Left ventricle myocardium inferior (tissue), 1 donor: ENCODE measurements around the gene HLF. TPM values are rescaled to one million over a fixed set of nuclear protein-coding genes. Genes with fewer than 3 reads are reported as not detected.

Source experiments
- DNase-seq: peaks from one replicate; pipeline ENCODE4 v3.0.0-alpha.2; 2020
- H3K27ac ChIP-seq: fragments of 200-600 bp; replicated peaks from 2 replicates; pipeline ENCODE4 v1.8.0; 2021
- H3K27me3 ChIP-seq: fragments of 200-600 bp; 2 replicates; pipeline ENCODE4 v1.8.0; 2021; ENCODE audit warnings: low read depth
- H3K36me3 ChIP-seq: fragments of 200-600 bp; 2 replicates; pipeline ENCODE4 v1.8.0; 2021
- H3K4me1 ChIP-seq: fragments of 200-600 bp; 2 replicates; pipeline ENCODE4 v1.8.0; 2021
- H3K4me3 ChIP-seq: fragments of 200-600 bp; 2 replicates; pipeline ENCODE4 v1.8.0; 2021; ENCODE audit warnings: mild to moderate bottlenecking, moderate library complexity
- H3K9me3 ChIP-seq: fragments of 200-600 bp; replicated peaks from 2 replicates; pipeline ENCODE4 v1.8.0; 2021
- intact Hi-C: fragments of 100-400 bp; cut with micrococcal nuclease; formaldehyde crosslinking; loops from one replicate; pipeline ENCODE4 v1.11.0; 2022
- total RNA-seq: library from RNA; stranded (reverse); fragmentation: NEBNext Ultra II Directional; extraction: Animal tissue kit (Norgen Biotek cat#: 25700); gene quantifications from one replicate; pipeline ENCODE4 v1.2.1, GENCODE V29; 2021
- TF ChIP-seq, protein P1 (sequence below): fragments of 200-600 bp; IDR thresholded peaks from 2 replicates; pipeline ENCODE4 v1.8.0; 2021; ENCODE audit warnings: antibody characterized with exemption, mild to moderate bottlenecking, borderline replicate concordance
- donor health status: DM: no; HTN: yes; CAD: no; lungs with severe emphysema.

Gene HLF
- total RNA-seq, 1 donor from 2014 or later, result 22.6 TPM

DNA sequence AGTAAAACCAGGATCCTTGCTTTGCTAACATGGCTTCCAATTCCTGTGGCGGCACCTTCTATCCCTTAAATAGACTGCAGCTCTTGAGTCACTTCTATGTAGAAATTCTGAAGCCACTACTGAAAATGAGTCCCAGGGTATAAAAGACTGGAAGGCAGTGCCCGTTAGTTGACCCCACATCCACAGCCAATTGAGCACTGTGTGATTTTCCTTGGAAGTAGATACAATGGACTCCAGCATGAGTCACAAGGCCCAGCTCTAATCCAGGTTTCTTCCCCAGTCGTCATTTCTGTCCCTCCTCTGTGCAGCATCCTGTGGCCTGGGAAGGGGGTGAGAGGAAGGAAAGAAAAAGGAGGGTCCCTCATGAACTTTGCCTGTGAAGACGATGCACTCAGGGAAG is 69.5 kb downstream of the HLF start:
- Histone ChIP-seq H3K9me3 (no peaks in the 10 kb centered on the region), H3K27ac (no peak overlapping the region), H3K36me3 (no peaks in the 10 kb centered on the region), H3K4me1 (no peaks in the 10 kb centered on the region), H3K4me3 (no peak overlapping the region), H3K27me3 (peaks cover 4% of the 10 kb centered on the region)
- DNase-seq, result no peak
- TF ChIP-seq, protein P1, sequence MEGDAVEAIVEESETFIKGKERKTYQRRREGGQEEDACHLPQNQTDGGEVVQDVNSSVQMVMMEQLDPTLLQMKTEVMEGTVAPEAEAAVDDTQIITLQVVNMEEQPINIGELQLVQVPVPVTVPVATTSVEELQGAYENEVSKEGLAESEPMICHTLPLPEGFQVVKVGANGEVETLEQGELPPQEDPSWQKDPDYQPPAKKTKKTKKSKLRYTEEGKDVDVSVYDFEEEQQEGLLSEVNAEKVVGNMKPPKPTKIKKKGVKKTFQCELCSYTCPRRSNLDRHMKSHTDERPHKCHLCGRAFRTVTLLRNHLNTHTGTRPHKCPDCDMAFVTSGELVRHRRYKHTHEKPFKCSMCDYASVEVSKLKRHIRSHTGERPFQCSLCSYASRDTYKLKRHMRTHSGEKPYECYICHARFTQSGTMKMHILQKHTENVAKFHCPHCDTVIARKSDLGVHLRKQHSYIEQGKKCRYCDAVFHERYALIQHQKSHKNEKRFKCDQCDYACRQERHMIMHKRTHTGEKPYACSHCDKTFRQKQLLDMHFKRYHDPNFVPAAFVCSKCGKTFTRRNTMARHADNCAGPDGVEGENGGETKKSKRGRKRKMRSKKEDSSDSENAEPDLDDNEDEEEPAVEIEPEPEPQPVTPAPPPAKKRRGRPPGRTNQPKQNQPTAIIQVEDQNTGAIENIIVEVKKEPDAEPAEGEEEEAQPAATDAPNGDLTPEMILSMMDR, result no peak
- intact Hi-C loops, result no loop called here

DNA sequence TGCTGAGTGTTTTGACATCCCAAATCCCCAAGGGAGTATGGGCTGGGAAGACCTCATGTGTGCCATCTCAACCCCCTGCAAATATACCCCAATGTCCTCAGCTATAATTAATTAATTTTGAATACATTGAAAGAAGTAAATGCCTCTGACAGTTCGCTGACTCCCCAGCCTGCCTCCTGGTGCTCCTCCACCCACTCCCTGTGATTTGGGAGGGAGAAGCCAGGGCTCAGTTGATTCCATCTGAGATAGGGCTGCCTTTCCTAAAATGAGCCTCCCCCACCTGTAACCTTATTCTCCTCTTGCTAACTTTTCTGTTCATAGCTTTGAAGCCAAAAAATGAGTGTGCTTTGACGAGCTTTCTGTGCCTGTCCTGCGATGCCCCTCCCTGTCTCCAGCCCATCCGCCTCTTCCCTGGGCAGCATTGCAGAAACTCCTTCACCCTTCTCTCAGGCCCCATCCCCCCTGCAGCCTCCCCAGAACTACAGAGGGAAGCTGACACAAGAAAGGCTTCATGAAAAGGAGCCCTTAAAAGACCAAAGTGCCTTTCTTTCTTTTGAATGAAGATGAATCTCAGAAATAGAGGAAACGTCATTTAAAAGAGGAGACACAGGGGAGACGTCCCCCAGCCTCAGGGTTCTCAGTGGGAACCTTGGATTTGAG is 70.3 kb downstream of the HLF start:
- Histone ChIP-seq H3K27ac (no peak overlapping the region), H3K27me3 (peaks cover 10% of the 10 kb centered on the region), H3K36me3 (no peaks in the 10 kb centered on the region), H3K4me3 (no peak overlapping the region), H3K4me1 (no peaks in the 10 kb centered on the region), H3K9me3 (no peaks in the 10 kb centered on the region)
- intact Hi-C loops, result no loop called here
- TF ChIP-seq, protein P1, result no peak
- no peak for DNase-seq

DNA sequence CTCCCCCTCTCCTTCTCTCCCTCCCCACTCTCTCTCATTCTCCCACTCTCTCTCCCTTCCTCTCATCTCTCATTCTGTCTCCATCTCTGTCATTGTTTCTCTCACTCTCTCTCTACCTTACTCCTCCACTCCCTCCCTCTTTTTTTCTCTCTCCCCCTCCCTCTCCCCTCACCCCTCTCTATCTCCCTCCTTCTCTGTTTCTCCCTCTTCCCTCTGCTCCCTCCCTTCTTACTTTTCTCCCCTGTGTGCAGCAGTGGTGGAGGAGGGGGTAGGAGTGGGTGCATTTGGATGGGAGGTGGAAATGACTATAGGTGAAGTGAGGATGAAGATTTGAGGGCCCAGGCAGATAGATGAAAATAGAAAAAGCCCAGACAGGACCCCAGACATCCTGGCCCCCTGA is 70.9 kb downstream of the HLF start:
- TF ChIP-seq, protein P1, result no peak
- H3K27me3 ChIP-seq, result peaks cover 10% of the 10 kb centered on the region
- no peak for DNase-seq
- intact Hi-C loops, result no loop called here
- H3K4me1 ChIP-seq, result no peaks in the 10 kb centered on the region
- no peak overlapping the region for H3K27ac ChIP-seq
- H3K36me3 ChIP-seq, result no peaks in the 10 kb centered on the region
- no peaks in the 10 kb centered on the region for H3K9me3 ChIP-seq
- no peak overlapping the region for H3K4me3 ChIP-seq

DNA sequence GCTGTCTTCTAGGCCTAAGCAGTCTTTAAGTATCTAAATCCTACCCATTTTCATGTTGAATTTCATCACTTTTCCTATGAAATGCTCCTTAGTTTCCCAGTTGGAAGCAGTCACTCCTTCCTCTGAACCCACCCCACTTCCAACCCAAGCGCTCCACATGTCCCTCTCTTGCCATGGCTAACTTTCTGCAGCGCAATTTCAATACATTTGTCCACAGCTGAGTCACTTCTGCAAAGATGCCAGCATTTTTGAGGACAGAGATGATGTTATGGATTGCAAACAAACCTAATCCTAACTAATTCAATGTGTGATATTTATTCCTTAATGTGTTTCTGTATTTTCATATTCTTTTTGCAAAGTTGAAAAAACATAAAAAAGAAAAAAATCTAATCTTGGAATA is 71.7 kb downstream of the HLF start:
- intact Hi-C loops, result no loop called here
- Histone ChIP-seq H3K4me3 (no peak overlapping the region), H3K4me1 (no peaks in the 10 kb centered on the region), H3K36me3 (no peaks in the 10 kb centered on the region), H3K27me3 (peaks cover 10% of the 10 kb centered on the region), H3K9me3 (no peaks in the 10 kb centered on the region), H3K27ac (no peak overlapping the region)
- TF ChIP-seq, protein P1, result no peak
- DNase-seq, result no peak

DNA sequence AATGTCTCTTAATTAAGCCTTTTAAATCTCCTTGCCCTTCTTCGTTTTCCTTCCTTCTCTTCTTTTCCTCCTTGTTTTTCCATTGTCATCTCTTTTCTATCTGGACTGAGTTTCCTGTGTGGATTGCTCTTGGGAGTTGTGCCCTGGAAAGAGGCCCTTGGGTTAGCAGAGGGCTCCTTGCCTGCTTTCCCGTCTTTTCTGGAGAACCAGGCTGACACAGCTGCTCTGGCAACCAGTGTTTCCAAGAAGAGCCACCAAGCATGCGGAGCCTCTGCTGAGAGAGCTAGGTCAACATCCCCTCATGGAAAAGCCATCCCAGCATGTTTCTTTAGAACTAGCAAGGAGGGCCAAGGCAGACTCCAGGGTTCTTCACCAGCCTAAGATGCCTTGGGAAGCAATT is 75.4 kb downstream of the HLF start:
- DNase-seq, result no peak
- Histone ChIP-seq H3K4me1 (no peaks in the 10 kb centered on the region), H3K36me3 (no peaks in the 10 kb centered on the region), H3K27ac (no peak overlapping the region), H3K9me3 (no peaks in the 10 kb centered on the region), H3K4me3 (no peak overlapping the region), H3K27me3 (peaks cover 10% of the 10 kb centered on the region)
- TF ChIP-seq, protein P1, result no peak
- intact Hi-C loops, result no loop called here
